ENCODE measurements around the gene FASN.

The FASN gene

GRCh38 chr17:82070611-82071010, 27.4 kb downstream of the FASN start:
- Histone ChIP-seq H3K27ac (ENCODE audit: low read length) (no peak overlapping the region), H3K4me3 (ENCODE audit: low read length) (no peak overlapping the region), H3K9me3 (ENCODE audit: insufficient read depth, low read length) (no peaks in the 10 kb centered on the region), H3K9ac (ENCODE audit: low read length) (no peak overlapping the region), H4K20me1 (ENCODE audit: insufficient read depth, low read length) (no peaks in the 10 kb centered on the region), H2AFZ (ENCODE audit: low read depth, low read length) (no peak overlapping the region), H3K79me2 (ENCODE audit: low read length) (peaks cover 5% of the 10 kb centered on the region; the same call in 1 of the 2 replicates), H3K4me1 (ENCODE audit: low read length) (peaks cover 4% of the 10 kb centered on the region; the same call in 1 of the 2 replicates), H3K4me2 (ENCODE audit: low read length) (no peak overlapping the region), H3K27me3 (ENCODE audit: low read depth, low read length) (no peaks in the 10 kb centered on the region), H3K36me3 (replicated peaks; ENCODE audit: low read depth, low read length) (no peaks in the 10 kb centered on the region)
- no peak for TF ChIP-seq EZH2phosphoT487 (IDR thresholded peaks at IDR 0.05; ENCODE audit: low read depth)
- no peak for TF ChIP-seq CTCF (IDR thresholded peaks at IDR 0.05; ENCODE audit: low read depth, low read length)

GRCh38 chr17:82065638-82066303, 32.3 kb downstream of the FASN start, which contains the start of gene DUS1L:
Gene DUS1L, minus strand, starts transcription at chr17:82065804. Its CDS starts 745 bp downstream, at chr17:82065059.
- Histone ChIP-seq H3K79me2 (ENCODE audit: low read length) (peaks cover 28% of the 10 kb centered on the region), H3K4me2 (ENCODE audit: low read length) (peak within 1 kb of the TSS; percentile 96), H3K27me3 (ENCODE audit: low read depth, low read length) (no peaks in the 10 kb centered on the region), H3K36me3 (replicated peaks; ENCODE audit: low read depth, low read length) (peaks cover 14% of the 10 kb centered on the region), H3K27ac (ENCODE audit: low read length) (peak within 1 kb of the TSS; percentile 37), H3K9ac (ENCODE audit: low read length) (peak within 1 kb of the TSS; percentile 97), H4K20me1 (ENCODE audit: insufficient read depth, low read length) (no peaks in the 10 kb centered on the region), H2AFZ (ENCODE audit: low read depth, low read length) (peak within 1 kb of the TSS; percentile 50), H3K4me3 (ENCODE audit: low read length) (peak within 1 kb of the TSS; percentile 100), H3K4me1 (ENCODE audit: low read length) (peaks cover 14% of the 10 kb centered on the region), H3K9me3 (ENCODE audit: insufficient read depth, low read length) (no peaks in the 10 kb centered on the region)
- no peak for TF ChIP-seq EZH2phosphoT487 (IDR thresholded peaks at IDR 0.05; ENCODE audit: low read depth)
- TF ChIP-seq CTCF (IDR thresholded peaks at IDR 0.05; ENCODE audit: low read depth, low read length), result no peak

- TF ChIP-seq CTCF (IDR thresholded peaks at IDR 0.05; ENCODE audit: low read depth, low read length), result no peak
Observed at GRCh38 chr17:82065193-82065637, 32.8 kb downstream of the FASN start.

GRCh38 chr17:82064433-82065192, 33.4 kb downstream of the FASN start:
- Histone ChIP-seq H4K20me1 (ENCODE audit: insufficient read depth, low read length) (no peaks in the 10 kb centered on the region), H3K9me3 (ENCODE audit: insufficient read depth, low read length) (no peaks in the 10 kb centered on the region), H3K27ac (ENCODE audit: low read length) (peak overlapping the region; percentile 35)

More at GRCh38 chr17:82065193-82065637, 32.8 kb downstream of the FASN start:
- Histone ChIP-seq H3K27ac (ENCODE audit: low read length) (peak overlapping the region; percentile 35), H3K79me2 (ENCODE audit: low read length) (peaks cover 28% of the 10 kb centered on the region), H3K27me3 (ENCODE audit: low read depth, low read length) (no peaks in the 10 kb centered on the region), H3K9me3 (ENCODE audit: insufficient read depth, low read length) (no peaks in the 10 kb centered on the region), H4K20me1 (ENCODE audit: insufficient read depth, low read length) (no peaks in the 10 kb centered on the region), H2AFZ (ENCODE audit: low read depth, low read length) (no peak overlapping the region), H3K4me2 (ENCODE audit: low read length) (peak overlapping the region; percentile 96), H3K9ac (ENCODE audit: low read length) (peak overlapping the region; percentile 97), H3K4me3 (ENCODE audit: low read length) (peak overlapping the region; percentile 100), H3K36me3 (replicated peaks; ENCODE audit: low read depth, low read length) (peaks cover 15% of the 10 kb centered on the region), H3K4me1 (ENCODE audit: low read length) (peaks cover 14% of the 10 kb centered on the region)

More at GRCh38 chr17:82064433-82065192, 33.4 kb downstream of the FASN start:
- Histone ChIP-seq H3K4me2 (ENCODE audit: low read length) (peak overlapping the region; percentile 96), H3K27me3 (ENCODE audit: low read depth, low read length) (no peaks in the 10 kb centered on the region), H3K36me3 (replicated peaks; ENCODE audit: low read depth, low read length) (peaks cover 18% of the 10 kb centered on the region), H2AFZ (ENCODE audit: low read depth, low read length) (no peak overlapping the region), H3K4me1 (ENCODE audit: low read length) (peaks cover 14% of the 10 kb centered on the region), H3K4me3 (ENCODE audit: low read length) (peak overlapping the region; percentile 100), H3K79me2 (ENCODE audit: low read length) (peaks cover 28% of the 10 kb centered on the region), H3K9ac (ENCODE audit: low read length) (peak overlapping the region; percentile 97)
- no peak for TF ChIP-seq CTCF (IDR thresholded peaks at IDR 0.05; ENCODE audit: low read depth, low read length)
- no peak for TF ChIP-seq EZH2phosphoT487 (IDR thresholded peaks at IDR 0.05; ENCODE audit: low read depth)
